GM21723 (cell line): ENCODE data around the gene CCM2L.

Source experiments
- ATAC-seq: cut with Tn5 transposase; IDR thresholded peaks from one replicate; pipeline ENCODE4 v1.9.1; 2021; ENCODE audit warnings: mild to moderate bottlenecking, moderate library complexity; ENCODE audit not compliant: unreplicated experiment

Gene CCM2L

GRCh38 chr20:32010101-32010500, at the start of gene CCM2L:
Gene CCM2L (plus strand): TSS chr20:32010438. CDS start chr20:32010455, 17 bp downstream.
- ATAC-seq, result no peak

GRCh38 chr20:31962761-31963160, 47.5 kb upstream of the CCM2L start:
- no peak for ATAC-seq

GRCh38 chr20:31963889-31964288, 46.3 kb upstream of the CCM2L start:
- no peak for ATAC-seq

GRCh38 chr20:31966991-31967655, 43.1 kb upstream of the CCM2L start:
- no peak for ATAC-seq

DNA sequence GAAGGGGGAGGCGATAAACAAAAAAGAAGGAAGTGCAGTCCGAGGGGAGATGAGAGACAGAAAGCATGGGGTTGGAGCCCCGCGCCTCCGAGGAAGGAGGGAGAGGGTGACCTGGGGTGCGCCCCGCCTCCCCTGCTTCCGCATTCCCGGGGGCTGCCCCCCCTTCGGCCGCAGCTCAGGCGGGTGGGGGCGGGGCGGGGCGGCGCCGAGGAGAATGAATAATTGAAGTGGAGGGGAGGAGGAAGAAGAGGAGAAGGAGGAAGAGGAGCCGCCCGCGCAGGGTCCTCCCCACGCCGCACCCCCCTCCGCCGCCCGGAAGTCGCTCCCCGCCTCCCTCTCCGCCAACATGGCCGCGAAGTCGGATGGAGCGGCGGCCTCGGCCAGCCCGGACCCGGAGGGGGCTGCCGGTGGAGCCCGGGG, 42.4 kb upstream of the CCM2L start, which contains the start of gene XKR7:
Gene XKR7, plus strand, starts transcription at position 322 of the 420 bp plus-strand sequence. Its CDS starts 25 bp downstream, at position 347.
- no peak for ATAC-seq

- ATAC-seq, result no peak
Measured at GRCh38 chr20:31968291-31969126, 41.7 kb upstream of the CCM2L start.

- ATAC-seq, result no peak
Measured at GRCh38 chr20:31969991-31970390, 40.2 kb upstream of the CCM2L start.

- no peak for ATAC-seq
Measured at GRCh38 chr20:31972471-31973021, 37.7 kb upstream of the CCM2L start.

GRCh38 chr20:31974296-31974695, 35.9 kb upstream of the CCM2L start:
- no peak for ATAC-seq

- no peak for ATAC-seq
Measured at GRCh38 chr20:31974951-31975487, 35.2 kb upstream of the CCM2L start.

- no peak for ATAC-seq
Measured at GRCh38 chr20:31975874-31976273, 34.4 kb upstream of the CCM2L start.

DNA sequence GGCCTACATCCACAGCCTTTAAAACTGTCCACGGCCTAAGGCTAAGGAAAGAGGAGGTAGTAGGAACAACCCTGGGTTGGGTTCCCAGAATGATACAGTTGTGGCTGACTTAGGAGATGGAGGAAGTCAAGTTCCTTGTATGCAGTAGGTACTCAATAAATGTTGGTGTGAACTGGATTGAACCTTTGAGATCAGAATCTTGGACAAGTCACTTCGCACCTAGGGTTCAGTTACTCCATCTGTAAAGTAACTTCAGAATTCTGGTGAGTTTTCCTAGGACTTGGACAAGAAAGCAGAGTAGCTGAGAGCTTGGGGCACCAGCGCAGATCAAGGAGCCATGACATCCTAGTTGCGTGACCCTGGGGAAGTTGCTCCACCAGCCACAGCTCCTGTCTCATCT, 33.2 kb upstream of the CCM2L start:
- no peak for ATAC-seq

GRCh38 chr20:31979713-31980426, 30.4 kb upstream of the CCM2L start:
- no peak for ATAC-seq

GRCh38 chr20:31981784-31982183, 28.5 kb upstream of the CCM2L start:
- no peak for ATAC-seq

DNA sequence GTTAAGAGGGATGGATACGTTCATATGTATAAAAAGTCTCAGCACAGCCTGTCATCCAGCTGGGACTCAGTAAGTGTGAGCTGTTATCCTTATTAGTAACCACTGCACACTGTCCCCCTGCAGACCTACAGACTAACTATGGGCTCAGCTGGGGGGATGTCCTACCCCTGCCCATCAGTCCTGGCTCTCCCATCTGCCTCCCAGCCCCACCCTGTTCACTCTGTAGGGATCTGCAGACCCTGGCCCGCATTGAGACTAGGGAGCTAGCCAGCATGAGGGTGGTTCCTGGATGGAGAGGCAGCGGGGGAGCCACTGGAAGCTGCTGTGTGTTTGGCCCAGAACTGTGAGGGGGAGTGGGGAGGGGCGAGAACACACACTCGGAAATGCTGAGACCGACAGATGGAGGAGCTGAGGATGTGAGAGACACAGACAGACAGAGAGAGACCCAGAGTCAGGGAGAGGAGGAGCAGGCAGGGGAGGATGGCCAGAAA, 25.2 kb upstream of the CCM2L start:
- no peak for ATAC-seq

DNA sequence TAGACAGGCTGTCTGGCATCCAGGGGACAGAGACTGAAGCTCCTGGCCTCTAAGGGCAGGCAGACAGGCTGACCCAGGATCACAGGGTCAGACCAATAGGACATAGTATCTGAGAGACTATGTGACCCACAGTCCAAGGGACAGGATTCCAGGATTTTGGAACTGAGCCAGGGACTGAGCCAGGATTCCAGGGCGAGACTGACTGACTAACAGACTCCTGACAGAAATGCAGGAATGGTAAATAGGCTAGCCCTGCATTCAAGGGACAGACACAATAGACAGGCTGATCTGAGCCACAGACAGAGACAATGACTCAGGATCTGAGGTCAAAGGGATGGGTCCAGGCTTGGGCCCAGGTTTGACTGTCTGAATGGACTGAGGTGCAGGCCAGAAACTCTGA, 22.5 kb upstream of the CCM2L start:
- no peak for ATAC-seq

- ATAC-seq, result no peak
Measured at GRCh38 chr20:31988430-31989015, 21.7 kb upstream of the CCM2L start.

- no peak for ATAC-seq
Measured at GRCh38 chr20:31989030-31989645, 21.1 kb upstream of the CCM2L start.

- ATAC-seq, result no peak
Measured at GRCh38 chr20:31990641-31991338, 19.4 kb upstream of the CCM2L start.
